GM12878 (cell line): ENCODE measurements around the gene PCLAF.
"Not testable (repeated sequence)": the region's sequence is repeated elsewhere in the genome, so short reads cannot be mapped to it uniquely, and the experiment has no call there.

Experiments used
- EED ChIP-seq: sonication (generic); IDR thresholded peaks from 2 replicates; pipeline ENCODE4 v1.6.1; 2016; ENCODE audit warnings: antibody characterized with exemption, low read depth
- EP300 ChIP-seq, 2 experiments: fragments of 150-350 bp in 1 of 2; IDR thresholded peaks; 2 replicates each; pipeline ENCODE4 v1.6.1; 2011 to 2012; ENCODE audit warnings: low read depth in 2 of 2, low read length in 2 of 2, borderline replicate concordance in 1 of 2, improper control_type of control experiment in 1 of 2, inconsistent platforms in 1 of 2; ENCODE audit not compliant: control insufficient read depth in 1 of 2
- FOS ChIP-seq: IDR thresholded peaks from 3 replicates; pipeline ENCODE4 v1.6.1; 2011; ENCODE audit warnings: borderline replicate concordance; ENCODE audit not compliant: insufficient read length; ENCODE audit errors: extremely low read depth
- IKZF1 ChIP-seq: fragments of 450-650 bp; conservative IDR thresholded peaks from 2 replicates; pipeline ENCODE4 v1.6.1; 2017; ENCODE audit warnings: antibody characterized with exemption, mild to moderate bottlenecking
- NR2C2 ChIP-seq: IDR thresholded peaks from 2 replicates; pipeline ENCODE4 v1.6.1; 2011; ENCODE audit warnings: borderline replicate concordance, low read depth; ENCODE audit not compliant: control insufficient read depth, insufficient read length
- REST ChIP-seq: IDR thresholded peaks from 2 replicates; pipeline ENCODE4 v1.6.1; 2012; ENCODE audit warnings: mild to moderate bottlenecking, low read depth, low read length

GRCh38 chr15:64326975-64327374 is 54.3 kb downstream of the PCLAF start:
- TF ChIP-seq NR2C2; REST; IKZF1; FOS; EP300 (IDR thresholded peaks at IDR 0.05; ENCODE audit: borderline replicate concordance in 1 of 2, control insufficient read depth in 1 of 2, low read depth in 2 of 2, low read length in 2 of 2); EED: not testable (repeated sequence)
